ENCODE measurements around the gene ZNF326. TPM values are rescaled to one million over a fixed set of nuclear protein-coding genes. Genes with fewer than 3 reads are reported as not detected.

The ZNF326 gene
- total RNA-seq, 1 experiment from 2014 or later, result 19.3 TPM

DNA sequence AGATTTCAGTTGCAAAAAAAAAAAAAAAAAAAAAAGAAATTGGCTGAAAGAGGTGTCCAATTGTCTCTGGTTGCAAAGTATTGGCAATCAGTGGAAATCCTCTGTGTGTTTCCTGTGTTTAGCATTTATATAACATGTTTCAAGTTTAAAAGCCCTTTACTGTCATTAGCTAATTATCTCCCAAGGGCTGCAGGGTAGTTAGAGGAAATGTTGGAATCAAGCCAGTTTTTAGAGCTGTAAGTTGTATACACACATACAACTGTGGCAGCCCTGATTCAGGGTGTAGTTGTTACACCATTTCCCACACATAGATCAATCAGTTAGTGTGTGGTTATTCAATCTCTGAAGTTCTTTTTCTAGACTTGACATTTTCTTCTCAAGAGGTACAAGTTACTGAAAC, 8.9 kb upstream of the ZNF326 start:
- Histone ChIP-seq H3K27me3 (ENCODE audit: insufficient read depth, low read length) (no peaks in the 10 kb centered on the region), H3K79me2 (ENCODE audit: insufficient read depth, low read length) (no peaks in the 10 kb centered on the region), H4K20me1 (ENCODE audit: insufficient read depth) (no peaks in the 10 kb centered on the region), H3K4me2 (ENCODE audit: low read length) (no peak overlapping the region), H3K9me2 (ENCODE audit: insufficient read depth) (no peaks in the 10 kb centered on the region), H3K27ac (ENCODE audit: low read depth, low read length) (no peak overlapping the region), H3K4me3 (replicated peaks in 1 of 2; ENCODE audit: low read depth in 1 of 2, low read length in 2 of 2) (no peak overlapping the region), H2AFZ (ENCODE audit: low read depth, low read length, poor library complexity, severe bottlenecking) (no peak overlapping the region), H3K9ac (ENCODE audit: low read length) (no peak overlapping the region), H3K9me3 (ENCODE audit: control insufficient read depth in 1 of 2, insufficient read depth in 1 of 2, low read depth in 1 of 2, low read length in 2 of 2) (no peaks in the 10 kb centered on the region), H3K36me3 (ENCODE audit: control insufficient read depth in 1 of 2, insufficient read depth in 2 of 2, low read length in 2 of 2) (no peaks in the 10 kb centered on the region), H3K4me1 (ENCODE audit: control insufficient read depth in 1 of 2, insufficient read depth in 2 of 2, low read length in 2 of 2) (peaks cover 0 to 11% of the 10 kb centered on the region in 2 experiments; a peak in 2 of 4 replicates)
- ChIA-PET CTCF (interaction anchor here (0.7 to 2.0 kb wide), 3 partner anchors 14 to 205 kb away, joined by 4 to 9 read pairs (median 5); no protein-coding TSS in a partner anchor), POLR2A (no interaction called here), RAD21 (ENCODE audit: low non-redundant PET in 1 of 2, low total read pairs in 2 of 2, uncharacterized antibody in 2 of 2, unreplicated experiment in 2 of 2) (interaction anchor here in 1 of 2 experiments (0.7 kb wide), 1 partner anchor 1589 kb away, joined by 6 read pairs; no protein-coding TSS in a partner anchor)
- DNase-seq (ENCODE audit: low read depth, low spot score), result no peak
- no TSS peak for BruUV-seq (replicated peaks)
- TF ChIP-seq EZH2 (IDR thresholded peaks at IDR 0.05) (no peak), ZNF274 (IDR thresholded peaks at IDR 0.05; ENCODE audit: low read depth, low read length) (no peak), TCF7L2 (IDR thresholded peaks at IDR 0.05; ENCODE audit: borderline replicate concordance, extremely low read depth, insufficient read depth, insufficient read length) (no peak), EGR1 (IDR thresholded peaks at IDR 0.05; ENCODE audit: low read depth) (no peak), CBX3 (IDR thresholded peaks at IDR 0.05; ENCODE audit: low read depth) (no peak), ELF1 (IDR thresholded peaks at IDR 0.05; ENCODE audit: borderline replicate concordance, low read depth) (no peak)
- TF ChIP-seq, protein P1, sequence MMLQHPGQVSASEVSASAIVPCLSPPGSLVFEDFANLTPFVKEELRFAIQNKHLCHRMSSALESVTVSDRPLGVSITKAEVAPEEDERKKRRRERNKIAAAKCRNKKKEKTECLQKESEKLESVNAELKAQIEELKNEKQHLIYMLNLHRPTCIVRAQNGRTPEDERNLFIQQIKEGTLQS (IDR thresholded peaks at IDR 0.05), result no peak
- intact Hi-C loops (cut with micrococcal nuclease), result loop anchor here (2.0 to 5.0 kb wide), 2 partner anchors 143 to 504 kb away; no protein-coding TSS in a partner anchor
- ATAC-seq, result no peak

DNA sequence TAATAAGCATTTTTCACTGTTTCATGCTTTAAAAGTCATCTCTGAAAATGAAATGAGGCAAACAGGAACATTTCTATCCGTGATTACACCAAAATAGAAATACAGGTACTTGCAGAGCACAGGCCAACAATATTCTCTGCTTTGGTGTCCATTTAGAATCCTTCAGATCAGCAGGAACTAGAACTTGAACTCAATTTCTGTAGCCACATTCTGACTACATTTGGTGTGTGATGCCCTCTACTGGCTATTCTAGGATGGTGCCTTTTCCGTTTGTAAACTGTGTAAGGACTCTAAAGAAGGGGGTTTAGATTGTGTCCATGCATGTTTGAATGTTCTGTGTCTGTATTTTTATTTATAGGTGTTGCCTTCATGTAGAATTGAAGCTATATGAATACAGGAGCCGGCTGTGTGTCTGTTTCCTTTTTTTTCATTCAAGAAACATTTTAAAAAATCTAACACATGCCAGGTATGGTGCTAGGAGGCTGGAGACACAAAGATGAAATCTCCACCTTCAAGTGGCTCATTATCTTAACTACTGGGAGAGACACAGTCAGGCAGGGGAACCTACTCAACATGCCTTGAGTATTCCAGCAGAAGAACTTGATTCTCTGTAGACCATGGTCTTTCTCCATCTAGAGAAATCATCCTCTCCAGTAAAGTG, 7.6 kb upstream of the ZNF326 start:
- H3K4me3 ChIP-seq (replicated peaks in 1 of 2; ENCODE audit: low read depth in 1 of 2, low read length in 2 of 2), result no peak overlapping the region
- H3K79me2 ChIP-seq (ENCODE audit: insufficient read depth, low read length), result no peaks in the 10 kb centered on the region
- H2AFZ ChIP-seq (ENCODE audit: low read depth, low read length, poor library complexity, severe bottlenecking), result peak overlapping the region; percentile 69
- POLR2A ChIA-PET, result no interaction called here
- H3K9me2 ChIP-seq (ENCODE audit: insufficient read depth), result no peaks in the 10 kb centered on the region
- no peak overlapping the region for H3K9ac ChIP-seq (ENCODE audit: low read length)
- RAD21 ChIA-PET (ENCODE audit: low non-redundant PET in 1 of 2, low total read pairs in 2 of 2, uncharacterized antibody in 2 of 2, unreplicated experiment in 2 of 2), result no interaction called here
- H3K4me2 ChIP-seq (ENCODE audit: low read length), result no peak overlapping the region
- H3K9me3 ChIP-seq (ENCODE audit: control insufficient read depth in 1 of 2, insufficient read depth in 1 of 2, low read depth in 1 of 2, low read length in 2 of 2), result no peaks in the 10 kb centered on the region
- ATAC-seq (peak; percentile 90), DNase-seq (ENCODE audit: low read depth, low spot score) (peak; percentile 71)
- CTCF ChIA-PET, result interaction anchor here (1.7 to 2.0 kb wide), 2 partner anchors 183 to 206 kb away, joined by 4 to 9 read pairs; no protein-coding TSS in a partner anchor
- no peaks in the 10 kb centered on the region for H3K27me3 ChIP-seq (ENCODE audit: insufficient read depth, low read length)
- H3K27ac ChIP-seq (ENCODE audit: low read depth, low read length), result no peak overlapping the region
- intact Hi-C loops (cut with micrococcal nuclease), result loop anchor here (1.0 to 5.0 kb wide), 4 partner anchors 144 to 505 kb away; no protein-coding TSS in a partner anchor
- no peaks in the 10 kb centered on the region for H3K36me3 ChIP-seq (ENCODE audit: control insufficient read depth in 1 of 2, insufficient read depth in 2 of 2, low read length in 2 of 2)
- H3K4me1 ChIP-seq (ENCODE audit: control insufficient read depth in 1 of 2, insufficient read depth in 2 of 2, low read length in 2 of 2), result peaks cover 0 to 24% of the 10 kb centered on the region in 2 experiments; a peak in 3 of 4 replicates
- H4K20me1 ChIP-seq (ENCODE audit: insufficient read depth), result no peaks in the 10 kb centered on the region
- BruUV-seq (replicated peaks), result no TSS peak
- TF ChIP-seq, protein P2, sequence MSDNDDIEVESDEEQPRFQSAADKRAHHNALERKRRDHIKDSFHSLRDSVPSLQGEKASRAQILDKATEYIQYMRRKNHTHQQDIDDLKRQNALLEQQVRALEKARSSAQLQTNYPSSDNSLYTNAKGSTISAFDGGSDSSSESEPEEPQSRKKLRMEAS (IDR thresholded peaks at IDR 0.05), result no peak
- TF ChIP-seq, protein P3, sequence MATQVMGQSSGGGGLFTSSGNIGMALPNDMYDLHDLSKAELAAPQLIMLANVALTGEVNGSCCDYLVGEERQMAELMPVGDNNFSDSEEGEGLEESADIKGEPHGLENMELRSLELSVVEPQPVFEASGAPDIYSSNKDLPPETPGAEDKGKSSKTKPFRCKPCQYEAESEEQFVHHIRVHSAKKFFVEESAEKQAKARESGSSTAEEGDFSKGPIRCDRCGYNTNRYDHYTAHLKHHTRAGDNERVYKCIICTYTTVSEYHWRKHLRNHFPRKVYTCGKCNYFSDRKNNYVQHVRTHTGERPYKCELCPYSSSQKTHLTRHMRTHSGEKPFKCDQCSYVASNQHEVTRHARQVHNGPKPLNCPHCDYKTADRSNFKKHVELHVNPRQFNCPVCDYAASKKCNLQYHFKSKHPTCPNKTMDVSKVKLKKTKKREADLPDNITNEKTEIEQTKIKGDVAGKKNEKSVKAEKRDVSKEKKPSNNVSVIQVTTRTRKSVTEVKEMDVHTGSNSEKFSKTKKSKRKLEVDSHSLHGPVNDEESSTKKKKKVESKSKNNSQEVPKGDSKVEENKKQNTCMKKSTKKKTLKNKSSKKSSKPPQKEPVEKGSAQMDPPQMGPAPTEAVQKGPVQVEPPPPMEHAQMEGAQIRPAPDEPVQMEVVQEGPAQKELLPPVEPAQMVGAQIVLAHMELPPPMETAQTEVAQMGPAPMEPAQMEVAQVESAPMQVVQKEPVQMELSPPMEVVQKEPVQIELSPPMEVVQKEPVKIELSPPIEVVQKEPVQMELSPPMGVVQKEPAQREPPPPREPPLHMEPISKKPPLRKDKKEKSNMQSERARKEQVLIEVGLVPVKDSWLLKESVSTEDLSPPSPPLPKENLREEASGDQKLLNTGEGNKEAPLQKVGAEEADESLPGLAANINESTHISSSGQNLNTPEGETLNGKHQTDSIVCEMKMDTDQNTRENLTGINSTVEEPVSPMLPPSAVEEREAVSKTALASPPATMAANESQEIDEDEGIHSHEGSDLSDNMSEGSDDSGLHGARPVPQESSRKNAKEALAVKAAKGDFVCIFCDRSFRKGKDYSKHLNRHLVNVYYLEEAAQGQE (IDR thresholded peaks at IDR 0.05; ENCODE audit: low read depth), result no peak
- TF ChIP-seq RAD21 (IDR thresholded peaks at IDR 0.05; ENCODE audit: low read depth) (peak; percentile 95), FOSL1 (IDR thresholded peaks at IDR 0.05; ENCODE audit: low read depth) (no peak), ELF1 (IDR thresholded peaks at IDR 0.05; ENCODE audit: borderline replicate concordance, low read depth) (no peak)
- TF ChIP-seq, protein P4, sequence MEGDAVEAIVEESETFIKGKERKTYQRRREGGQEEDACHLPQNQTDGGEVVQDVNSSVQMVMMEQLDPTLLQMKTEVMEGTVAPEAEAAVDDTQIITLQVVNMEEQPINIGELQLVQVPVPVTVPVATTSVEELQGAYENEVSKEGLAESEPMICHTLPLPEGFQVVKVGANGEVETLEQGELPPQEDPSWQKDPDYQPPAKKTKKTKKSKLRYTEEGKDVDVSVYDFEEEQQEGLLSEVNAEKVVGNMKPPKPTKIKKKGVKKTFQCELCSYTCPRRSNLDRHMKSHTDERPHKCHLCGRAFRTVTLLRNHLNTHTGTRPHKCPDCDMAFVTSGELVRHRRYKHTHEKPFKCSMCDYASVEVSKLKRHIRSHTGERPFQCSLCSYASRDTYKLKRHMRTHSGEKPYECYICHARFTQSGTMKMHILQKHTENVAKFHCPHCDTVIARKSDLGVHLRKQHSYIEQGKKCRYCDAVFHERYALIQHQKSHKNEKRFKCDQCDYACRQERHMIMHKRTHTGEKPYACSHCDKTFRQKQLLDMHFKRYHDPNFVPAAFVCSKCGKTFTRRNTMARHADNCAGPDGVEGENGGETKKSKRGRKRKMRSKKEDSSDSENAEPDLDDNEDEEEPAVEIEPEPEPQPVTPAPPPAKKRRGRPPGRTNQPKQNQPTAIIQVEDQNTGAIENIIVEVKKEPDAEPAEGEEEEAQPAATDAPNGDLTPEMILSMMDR (IDR thresholded peaks at IDR 0.05 in 2 of 3, conservative IDR thresholded peaks at IDR 0.05 in 1 of 3; ENCODE audit: borderline replicate concordance in 1 of 3, insufficient read depth in 1 of 3, low read depth in 2 of 3, low read length in 2 of 3), result peak; percentile 83 to 89 (median 85)
- TF ChIP-seq, protein P1 (IDR thresholded peaks at IDR 0.05), result no peak

Measured in HCT116 (cell line).